ENCODE results near the gene APBA2.

APBA2 gene

GRCh38 chr15:28903555-28903954 is 17.8 kb downstream of the APBA2 start:
- H3K4me3 ChIP-seq (ENCODE audit: low read depth, low read length) = no peak overlapping the region
- H3K36me3 ChIP-seq (ENCODE audit: control insufficient read depth in 2 of 2, insufficient read depth in 1 of 2, low read length in 2 of 2) = no peaks in the 10 kb centered on the region
- ChIA-PET CTCF (interaction anchor here (1.3 kb wide), 1 partner anchor 21 kb away, joined by 3 read pairs; no protein-coding TSS in a partner anchor), POLR2A (no interaction called here)
- H3K27ac ChIP-seq (ENCODE audit: extremely low read depth, low read depth, low read length) = no peak overlapping the region
- no peaks in the 10 kb centered on the region for H3K9me3 ChIP-seq (ENCODE audit: control insufficient read depth, insufficient read depth, low read depth, low read length)
- TF ChIP-seq ZNF398 (tag by site-specific recombination; IDR thresholded peaks at IDR 0.05) = no peak
- TF ChIP-seq PRDM10 (tag by site-specific recombination; IDR thresholded peaks at IDR 0.05) = no peak
- TF ChIP-seq ZNF776 (tag by site-specific recombination; IDR thresholded peaks at IDR 0.05; ENCODE audit: borderline replicate concordance) = no peak
- TF ChIP-seq ZNF184 (tag by site-specific recombination; IDR thresholded peaks at IDR 0.05) = no peak
- no peak for TF ChIP-seq ZNF133 (tag by site-specific recombination; IDR thresholded peaks at IDR 0.05)
- TF ChIP-seq WT1 (tag by site-specific recombination; IDR thresholded peaks at IDR 0.05) = no peak
- TF ChIP-seq ZNF169 (tag by site-specific recombination; IDR thresholded peaks at IDR 0.05) = no peak
- TF ChIP-seq ZNF521 (tag by site-specific recombination; IDR thresholded peaks at IDR 0.05) = no peak
- no peak for TF ChIP-seq ZNF555 (tag by site-specific recombination; conservative IDR thresholded peaks at IDR 0.05)
- no peaks in the 10 kb centered on the region for H3K4me1 ChIP-seq (ENCODE audit: control insufficient read depth, insufficient read depth, low read length)

- no peak overlapping the region for H3K4me3 ChIP-seq (ENCODE audit: low read depth, low read length)
- ChIA-PET POLR2A (no interaction called here), CTCF (no interaction called here)
- H3K27ac ChIP-seq (ENCODE audit: extremely low read depth, low read depth, low read length) = no peak overlapping the region
- no peaks in the 10 kb centered on the region for H3K36me3 ChIP-seq (ENCODE audit: control insufficient read depth in 2 of 2, insufficient read depth in 1 of 2, low read length in 2 of 2)
- TF ChIP-seq ZNF623 (tag by site-specific recombination; IDR thresholded peaks at IDR 0.05) = no peak
- H3K9me3 ChIP-seq (ENCODE audit: control insufficient read depth, insufficient read depth, low read depth, low read length) = no peaks in the 10 kb centered on the region
- H3K4me1 ChIP-seq (ENCODE audit: control insufficient read depth, insufficient read depth, low read length) = no peaks in the 10 kb centered on the region
Observed at GRCh38 chr15:28904003-28904402, 18.2 kb downstream of the APBA2 start.

- CTCF ChIA-PET = no interaction called here
- H3K9me3 ChIP-seq (ENCODE audit: control insufficient read depth, insufficient read depth, low read depth, low read length) = no peaks in the 10 kb centered on the region
- no peaks in the 10 kb centered on the region for H3K36me3 ChIP-seq (ENCODE audit: control insufficient read depth in 2 of 2, insufficient read depth in 1 of 2, low read length in 2 of 2)
- POLR2A ChIA-PET = no interaction called here
- H3K4me1 ChIP-seq (ENCODE audit: control insufficient read depth, insufficient read depth, low read length) = no peaks in the 10 kb centered on the region
- no peak overlapping the region for H3K27ac ChIP-seq (ENCODE audit: extremely low read depth, low read depth, low read length)
- no peak overlapping the region for H3K4me3 ChIP-seq (ENCODE audit: low read depth, low read length)
- TF ChIP-seq ZNF768 (tag by site-specific recombination; IDR thresholded peaks at IDR 0.05) (no peak), ZNF560 (tag by site-specific recombination; IDR thresholded peaks at IDR 0.05; ENCODE audit: borderline replicate concordance) (no peak), ZNF404 (tag by site-specific recombination; IDR thresholded peaks at IDR 0.05) (no peak), KLF17 (tag by site-specific recombination; IDR thresholded peaks at IDR 0.05) (no peak), ZBTB20 (tag by site-specific recombination; IDR thresholded peaks at IDR 0.05) (no peak), ZNF664 (tag by site-specific recombination; IDR thresholded peaks at IDR 0.05) (no peak), TCF7L2 (IDR thresholded peaks at IDR 0.05; ENCODE audit: borderline replicate concordance, low read depth, low read length) (no peak), ZNF558 (tag by site-specific recombination; IDR thresholded peaks at IDR 0.05) (no peak), ZBTB6 (tag by site-specific recombination; IDR thresholded peaks at IDR 0.05) (no peak), ZSCAN30 (tag by site-specific recombination; IDR thresholded peaks at IDR 0.05) (no peak), ZNF830 (tag by site-specific recombination; IDR thresholded peaks at IDR 0.05; ENCODE audit: low read depth) (no peak)
Observed at GRCh38 chr15:28904541-28905315, 19.0 kb downstream of the APBA2 start.
